Breast epithelium (tissue), 3 donors: ENCODE results near the gene VEGFB.

Source experiments
- POLR2A ChIP-seq: fragments of 450-650 bp; IDR thresholded peaks from one replicate; pipeline ENCODE4 v1.6.1; 2016; ENCODE audit warnings: antibody characterized with exemption, mild to moderate bottlenecking, moderate library complexity
- POLR2AphosphoS5 ChIP-seq, 3 donors: sonication (generic); formaldehyde crosslinking; IDR thresholded peaks; one replicate each; pipeline ENCODE4 v1.6.1; 2017; ENCODE audit warnings: antibody characterized with exemption in 3 of 3
- TF ChIP-seq, protein P1 (sequence below), 3 donors: fragments of 450-650 bp; IDR thresholded peaks; one replicate each; pipeline ENCODE4 v1.5.1; 2016 to 2017; ENCODE audit warnings: antibody characterized with exemption in 3 of 3, mild to moderate bottlenecking in 3 of 3, moderate library complexity in 3 of 3

DNA sequence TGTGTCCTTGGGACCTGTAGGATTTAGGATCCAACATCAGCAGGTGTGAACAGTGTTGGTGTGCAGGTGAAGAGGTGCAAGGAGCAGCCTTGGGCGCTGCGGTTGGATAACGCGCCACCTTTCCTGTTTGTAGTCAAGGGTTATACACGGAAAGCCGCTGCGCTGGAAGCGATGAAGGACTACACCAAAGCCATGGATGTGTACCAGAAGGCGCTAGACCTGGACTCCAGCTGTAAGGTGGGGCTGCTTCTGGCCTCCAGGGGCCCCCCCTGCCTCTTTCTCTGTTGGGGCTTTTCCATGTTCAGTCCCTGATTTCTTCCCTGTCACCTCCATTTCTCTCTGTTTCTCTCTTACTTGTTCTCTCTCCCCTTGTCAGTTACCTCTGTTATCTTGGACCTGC is 31.4 kb upstream of the VEGFB start:
- TF ChIP-seq, protein P1, sequence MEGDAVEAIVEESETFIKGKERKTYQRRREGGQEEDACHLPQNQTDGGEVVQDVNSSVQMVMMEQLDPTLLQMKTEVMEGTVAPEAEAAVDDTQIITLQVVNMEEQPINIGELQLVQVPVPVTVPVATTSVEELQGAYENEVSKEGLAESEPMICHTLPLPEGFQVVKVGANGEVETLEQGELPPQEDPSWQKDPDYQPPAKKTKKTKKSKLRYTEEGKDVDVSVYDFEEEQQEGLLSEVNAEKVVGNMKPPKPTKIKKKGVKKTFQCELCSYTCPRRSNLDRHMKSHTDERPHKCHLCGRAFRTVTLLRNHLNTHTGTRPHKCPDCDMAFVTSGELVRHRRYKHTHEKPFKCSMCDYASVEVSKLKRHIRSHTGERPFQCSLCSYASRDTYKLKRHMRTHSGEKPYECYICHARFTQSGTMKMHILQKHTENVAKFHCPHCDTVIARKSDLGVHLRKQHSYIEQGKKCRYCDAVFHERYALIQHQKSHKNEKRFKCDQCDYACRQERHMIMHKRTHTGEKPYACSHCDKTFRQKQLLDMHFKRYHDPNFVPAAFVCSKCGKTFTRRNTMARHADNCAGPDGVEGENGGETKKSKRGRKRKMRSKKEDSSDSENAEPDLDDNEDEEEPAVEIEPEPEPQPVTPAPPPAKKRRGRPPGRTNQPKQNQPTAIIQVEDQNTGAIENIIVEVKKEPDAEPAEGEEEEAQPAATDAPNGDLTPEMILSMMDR (IDR thresholded peaks at IDR 0.05), result no peak
- TF ChIP-seq POLR2AphosphoS5 (IDR thresholded peaks at IDR 0.05), result no peak
- TF ChIP-seq POLR2A, result no peak
